Measurements from ENCODE around the gene DTWD2. TPM values are rescaled to one million over a fixed set of nuclear protein-coding genes. Genes with fewer than 3 reads are reported as not detected.

DTWD2 gene
- total RNA-seq, 4 donors from 2014 or later, result 2.8 to 7.1 (median 3.4) TPM

DNA sequence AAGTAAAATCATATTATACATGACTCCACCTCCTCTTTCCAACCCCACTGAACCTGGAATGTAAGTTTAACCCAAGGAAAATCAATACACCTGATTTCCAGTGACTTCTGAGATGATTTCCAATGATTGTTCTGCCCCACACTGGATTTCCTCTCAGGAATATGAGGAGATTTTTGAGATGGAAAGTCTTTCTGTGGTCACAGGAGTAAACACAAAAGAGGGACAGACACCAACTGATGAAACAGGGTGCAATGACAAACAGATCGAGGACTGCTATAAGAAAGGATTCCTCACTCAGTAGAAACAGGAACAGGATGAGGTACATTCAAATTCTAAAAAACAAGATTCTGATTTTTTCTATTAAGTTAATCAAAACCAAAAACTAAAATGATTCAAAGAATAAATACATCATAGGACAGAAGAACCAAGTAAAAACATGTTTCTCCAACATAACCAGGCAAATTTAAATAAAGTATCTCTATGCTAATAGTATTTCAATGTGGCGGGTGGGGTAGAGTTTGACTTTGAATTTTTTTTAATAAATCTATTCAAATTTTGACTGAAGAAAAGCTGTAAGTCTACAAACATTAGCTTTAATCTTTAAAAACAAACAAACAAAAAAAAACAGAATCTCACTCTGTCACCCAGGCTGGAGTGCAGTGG lies 42.1 kb downstream of the DTWD2 start:
- TF ChIP-seq, protein P1, sequence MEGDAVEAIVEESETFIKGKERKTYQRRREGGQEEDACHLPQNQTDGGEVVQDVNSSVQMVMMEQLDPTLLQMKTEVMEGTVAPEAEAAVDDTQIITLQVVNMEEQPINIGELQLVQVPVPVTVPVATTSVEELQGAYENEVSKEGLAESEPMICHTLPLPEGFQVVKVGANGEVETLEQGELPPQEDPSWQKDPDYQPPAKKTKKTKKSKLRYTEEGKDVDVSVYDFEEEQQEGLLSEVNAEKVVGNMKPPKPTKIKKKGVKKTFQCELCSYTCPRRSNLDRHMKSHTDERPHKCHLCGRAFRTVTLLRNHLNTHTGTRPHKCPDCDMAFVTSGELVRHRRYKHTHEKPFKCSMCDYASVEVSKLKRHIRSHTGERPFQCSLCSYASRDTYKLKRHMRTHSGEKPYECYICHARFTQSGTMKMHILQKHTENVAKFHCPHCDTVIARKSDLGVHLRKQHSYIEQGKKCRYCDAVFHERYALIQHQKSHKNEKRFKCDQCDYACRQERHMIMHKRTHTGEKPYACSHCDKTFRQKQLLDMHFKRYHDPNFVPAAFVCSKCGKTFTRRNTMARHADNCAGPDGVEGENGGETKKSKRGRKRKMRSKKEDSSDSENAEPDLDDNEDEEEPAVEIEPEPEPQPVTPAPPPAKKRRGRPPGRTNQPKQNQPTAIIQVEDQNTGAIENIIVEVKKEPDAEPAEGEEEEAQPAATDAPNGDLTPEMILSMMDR (IDR thresholded peaks at IDR 0.05), result no peak
- DNase-seq (ENCODE audit: low spot score), result no peak
- no peak for ATAC-seq (ENCODE audit: low FRiP score)

DNA sequence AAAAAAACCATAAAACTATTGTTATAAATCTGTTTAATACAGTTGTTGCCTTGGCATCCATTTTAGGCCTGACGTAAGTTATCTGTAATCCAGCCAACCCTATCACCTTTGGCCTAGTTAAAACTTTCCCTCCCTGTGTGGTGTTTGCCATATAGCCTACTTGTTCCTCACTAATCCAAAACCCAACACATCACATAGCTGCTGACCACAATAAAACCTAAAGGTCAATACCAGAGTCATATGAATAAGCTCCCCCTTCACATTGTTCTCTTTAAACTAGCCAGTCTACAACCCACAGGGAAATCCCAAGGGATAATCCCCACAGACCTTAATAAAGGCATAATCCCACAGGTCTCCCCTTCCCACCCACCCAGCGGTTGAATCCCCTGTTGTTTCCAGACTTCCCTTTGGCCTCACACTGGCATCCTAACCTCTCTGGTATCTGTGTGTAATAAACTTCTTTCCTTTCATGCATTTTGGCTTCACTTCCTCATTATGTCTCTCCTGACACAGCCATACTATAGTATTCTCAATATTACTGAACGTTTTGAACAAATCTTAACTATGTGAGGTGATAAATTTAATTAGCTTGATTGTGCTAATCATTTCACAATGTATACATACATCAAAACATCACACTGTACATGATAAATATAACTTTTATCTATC lies 50.8 kb downstream of the DTWD2 start:
- TF ChIP-seq, protein P1 (IDR thresholded peaks at IDR 0.05), result no peak
- ATAC-seq (ENCODE audit: low FRiP score), result no peak

DNA sequence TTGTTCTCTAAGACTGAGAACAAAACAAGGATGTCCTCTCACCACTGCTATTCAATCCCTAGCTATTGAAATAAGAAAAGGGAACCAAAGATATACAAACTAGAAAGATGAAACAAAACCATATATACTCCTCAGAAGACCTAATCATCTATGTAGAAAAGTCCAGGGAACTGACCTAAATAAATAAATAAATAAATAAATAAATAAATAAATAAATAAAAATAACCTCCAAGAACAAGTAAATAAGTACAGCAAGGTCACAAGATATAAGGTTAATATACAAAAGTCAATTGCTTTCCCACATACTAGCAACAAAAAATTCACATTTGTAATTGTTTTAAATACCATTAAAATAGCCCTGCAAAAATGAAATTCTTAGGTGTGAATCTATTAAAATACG lies 54.6 kb downstream of the DTWD2 start:
- no peak for ATAC-seq (ENCODE audit: low FRiP score)
- TF ChIP-seq, protein P1 (IDR thresholded peaks at IDR 0.05), result no peak
- no peak for DNase-seq (ENCODE audit: low spot score)

More for the DNA sequence above, 50.8 kb downstream of the DTWD2 start:
- no peak for DNase-seq (ENCODE audit: low spot score)

DNA sequence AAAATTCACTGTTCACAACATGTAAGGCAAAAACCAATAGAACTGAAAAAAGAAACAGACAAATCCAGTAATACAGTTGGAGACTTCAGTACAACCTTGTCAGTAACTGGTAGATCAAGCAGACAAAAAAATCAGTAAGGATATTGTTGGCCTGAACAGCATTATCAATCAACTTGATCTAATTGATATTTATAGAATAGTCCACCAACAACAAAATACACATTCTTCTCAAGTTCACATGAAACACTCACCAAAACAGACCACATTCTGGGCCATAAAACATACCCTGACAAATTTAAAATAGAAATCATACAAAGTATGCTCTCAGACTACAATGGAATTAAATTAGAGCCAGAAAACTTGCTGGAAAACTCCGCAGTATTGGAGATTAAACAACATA lies 56.8 kb downstream of the DTWD2 start:
- DNase-seq (ENCODE audit: low spot score) (no peak), ATAC-seq (ENCODE audit: low FRiP score) (no peak)
- TF ChIP-seq, protein P1 (IDR thresholded peaks at IDR 0.05), result no peak

DNA sequence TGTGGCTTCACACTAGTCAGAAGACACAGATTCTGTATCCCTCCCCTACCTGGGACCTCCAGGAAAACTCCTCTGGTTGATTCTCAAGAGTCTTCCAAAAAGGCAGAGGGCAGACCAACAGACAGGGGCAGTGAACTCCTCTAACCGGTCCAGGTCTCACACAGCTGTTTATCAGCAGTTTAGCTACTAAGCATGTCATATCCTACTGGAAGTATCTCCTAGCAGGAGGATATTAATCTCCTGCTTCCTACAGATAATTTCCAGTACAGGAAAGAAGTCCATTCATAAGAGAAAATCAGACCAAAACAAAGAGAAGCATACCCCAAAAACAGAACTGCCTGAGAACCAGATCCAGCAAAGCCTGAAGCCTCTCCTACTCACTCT lies 64.3 kb downstream of the DTWD2 start:
- DNase-seq (ENCODE audit: low spot score) (no peak), ATAC-seq (ENCODE audit: low FRiP score) (no peak)
- TF ChIP-seq, protein P1 (IDR thresholded peaks at IDR 0.05), result no peak

DNA sequence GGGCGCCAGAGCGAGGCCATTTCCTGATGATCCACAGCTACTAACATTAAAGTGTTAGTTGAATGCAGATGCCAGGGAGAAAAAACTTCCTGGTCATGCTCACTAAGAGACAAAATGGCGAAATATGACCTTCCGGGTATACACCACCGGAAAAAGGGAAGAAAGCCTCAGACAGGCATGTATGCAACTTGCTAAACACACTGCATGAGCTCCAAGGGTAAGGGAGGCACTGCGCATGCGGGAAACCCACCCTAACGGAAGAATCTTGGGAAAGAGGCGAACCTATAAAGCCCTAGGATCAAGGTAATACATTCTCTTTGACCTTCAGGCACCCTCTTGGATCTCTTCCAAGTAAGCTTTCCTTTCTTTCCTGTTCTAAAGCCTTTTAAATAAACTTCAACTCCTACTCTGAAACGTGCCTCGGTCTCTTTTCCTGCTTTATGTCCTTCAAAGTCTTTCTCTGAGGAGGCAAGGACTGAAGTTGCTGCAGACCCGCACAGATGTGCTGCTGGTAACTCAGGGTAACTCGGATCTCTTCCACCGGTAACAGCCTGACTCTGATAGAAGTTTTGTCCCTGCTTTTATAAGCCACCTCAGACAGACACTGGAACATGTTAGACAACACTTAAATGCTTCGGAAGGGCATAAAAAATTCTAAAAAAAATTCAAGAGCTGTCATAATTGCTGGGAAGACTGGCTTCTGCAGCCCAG lies 64.9 kb downstream of the DTWD2 start:
- TF ChIP-seq, protein P1 (IDR thresholded peaks at IDR 0.05), result no peak
- ATAC-seq (ENCODE audit: low FRiP score) (no peak), DNase-seq (ENCODE audit: low spot score) (no peak)

Data from omental fat pad (tissue), 4 donors.